Measurements from ENCODE around the gene ZNF438. TPM values are rescaled to one million over a fixed set of nuclear protein-coding genes. Genes with fewer than 3 reads are reported as not detected.

ZNF438 gene
- total and polyA plus RNA-seq, 9 donors: 6.2 to 12.7 (median 7.1) TPM

GRCh38 chr10:31034098-31034909 is 2.6 kb upstream of the ZNF438 start:
- H3K27me3 ChIP-seq: no peaks in the 10 kb centered on the region
- H3K27ac ChIP-seq: no peak overlapping the region
- WGBS, 3 donors: 55 to 63% (median 59%) methylated on average over 2 of the region's 2 CpGs
- TF ChIP-seq CTCF (IDR thresholded peaks at IDR 0.05) (no peak), POLR2A (IDR thresholded peaks at IDR 0.05) (no peak), EP300 (IDR thresholded peaks at IDR 0.05) (no peak)
- H3K4me1 ChIP-seq (ENCODE audit: insufficient read depth): peaks cover 6% of the 10 kb centered on the region
- no peak for DNase-seq
- no peaks in the 10 kb centered on the region for H3K36me3 ChIP-seq
- no peak overlapping the region for H3K4me3 ChIP-seq
- intact Hi-C loops (cut with DNase I): loop anchor here in 2 of 4 donors (5.0 to 10.0 kb wide), 3 partner anchors 100 to 247 kb away; no protein-coding TSS in a partner anchor
- H3K9me3 ChIP-seq: no peaks in the 10 kb centered on the region

GRCh38 chr10:31033147-31033546 is 1.5 kb upstream of the ZNF438 start:
- H3K36me3 ChIP-seq: no peaks in the 10 kb centered on the region
- TF ChIP-seq EP300 (IDR thresholded peaks at IDR 0.05) (no peak), POLR2A (IDR thresholded peaks at IDR 0.05) (no peak), CTCF (IDR thresholded peaks at IDR 0.05) (no peak)
- intact Hi-C loops (cut with DNase I): loop anchor here in 2 of 4 donors (5.0 to 10.0 kb wide), 3 partner anchors 102 to 246 kb away; no protein-coding TSS in a partner anchor
- peaks cover 6% of the 10 kb centered on the region for H3K4me1 ChIP-seq (ENCODE audit: insufficient read depth)
- no peaks in the 10 kb centered on the region for H3K27me3 ChIP-seq
- WGBS, 3 donors: 42 to 56% (median 55%) methylated on average over 6 of the region's 6 CpGs
- H3K27ac ChIP-seq: no peak overlapping the region
- no peaks in the 10 kb centered on the region for H3K9me3 ChIP-seq
- peak overlapping the region; percentile 83 for H3K4me3 ChIP-seq
- no peak for DNase-seq

DNA sequence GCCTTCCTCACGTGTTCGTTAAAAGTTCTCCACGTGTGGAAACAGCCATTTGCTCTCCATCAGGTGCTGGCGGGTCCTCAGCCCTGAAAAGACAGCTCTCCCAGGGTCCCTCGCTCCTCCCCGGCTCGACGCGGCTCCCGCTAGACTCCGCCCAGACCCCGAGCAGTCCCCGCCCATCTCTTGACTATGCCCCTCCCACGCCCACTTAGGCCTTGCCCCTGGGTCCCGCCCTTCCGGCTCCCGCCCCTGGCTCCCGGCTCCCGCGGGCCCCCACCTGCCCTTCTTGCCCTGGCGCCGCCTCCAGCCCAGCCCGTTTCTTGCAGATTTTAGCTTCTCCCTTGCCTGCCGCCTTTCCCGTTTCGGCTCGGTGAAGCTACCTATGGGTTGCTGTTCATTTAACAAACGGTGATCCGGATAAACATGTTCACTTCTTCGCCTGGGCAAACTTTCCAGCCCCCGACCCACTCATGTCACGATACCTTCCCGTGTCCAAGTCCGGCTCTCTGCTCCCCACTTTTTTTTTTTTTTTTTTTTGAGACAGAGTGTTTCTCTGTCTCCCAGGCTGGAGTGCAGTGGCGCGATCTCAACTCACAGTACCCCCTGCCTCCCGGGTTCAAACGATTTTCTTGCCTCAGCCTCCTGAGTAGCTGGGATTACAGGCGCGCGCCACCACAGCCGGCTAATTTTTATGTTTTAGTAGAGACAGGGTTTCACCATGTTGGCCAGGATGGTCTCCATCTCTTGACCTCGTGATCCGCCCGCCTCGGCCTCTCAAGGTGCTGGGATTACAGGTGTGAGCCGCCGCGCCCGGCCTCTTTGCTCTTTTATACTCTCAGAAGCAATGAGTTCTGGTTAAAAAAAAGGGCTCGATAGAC is 830 bp upstream of the ZNF438 start:
- peak overlapping the region; percentile 83 for H3K4me3 ChIP-seq
- WGBS, 3 donors: 22 to 25% (median 25%) methylated on average over 51 of the region's 51 CpGs
- TF ChIP-seq CTCF (IDR thresholded peaks at IDR 0.05) (peak in 1 of 3 donors; percentile 13), POLR2A (IDR thresholded peaks at IDR 0.05) (peak; percentile 71), EP300 (IDR thresholded peaks at IDR 0.05) (no peak)
- no peaks in the 10 kb centered on the region for H3K36me3 ChIP-seq
- peak; percentile 97 to 99 (median 98) for DNase-seq
- intact Hi-C loops (cut with DNase I): loop anchor here in 2 of 4 donors (5.0 to 10.0 kb wide), 3 partner anchors 102 to 245 kb away; no protein-coding TSS in a partner anchor
- H3K27ac ChIP-seq: peak overlapping the region; percentile 93 to 100
- H3K9me3 ChIP-seq: no peaks in the 10 kb centered on the region
- peaks cover 6% of the 10 kb centered on the region for H3K4me1 ChIP-seq (ENCODE audit: insufficient read depth)
- H3K27me3 ChIP-seq: no peaks in the 10 kb centered on the region

DNA sequence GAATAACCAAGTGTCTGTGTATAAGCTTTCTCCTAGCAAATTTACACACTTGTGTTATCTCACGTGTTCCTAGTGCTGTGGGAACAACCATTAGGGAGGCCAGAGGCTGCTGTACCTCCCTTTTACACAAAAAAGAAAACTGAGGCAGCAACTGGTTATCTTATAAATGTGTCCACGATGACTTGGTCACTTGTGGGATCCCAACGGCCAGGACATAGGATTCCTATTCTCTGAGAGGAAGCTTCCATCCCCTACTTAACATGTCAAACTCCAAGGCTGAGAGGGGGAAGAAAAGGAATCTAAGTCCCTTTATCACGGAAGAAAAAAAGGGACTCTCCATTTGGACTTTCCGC is 484 bp downstream of the ZNF438 start:
- TF ChIP-seq EP300 (IDR thresholded peaks at IDR 0.05) (no peak), POLR2A (IDR thresholded peaks at IDR 0.05) (no peak), CTCF (IDR thresholded peaks at IDR 0.05) (no peak)
- Histone ChIP-seq H3K4me1 (ENCODE audit: insufficient read depth) (peaks cover 6% of the 10 kb centered on the region), H3K4me3 (peak overlapping the region; percentile 83), H3K9me3 (no peaks in the 10 kb centered on the region), H3K27ac (peak overlapping the region; percentile 93 to 100), H3K36me3 (no peaks in the 10 kb centered on the region), H3K27me3 (no peaks in the 10 kb centered on the region)
- WGBS, 3 donors: 8 to 12% (median 11%) methylated on average over 5 of the region's 5 CpGs
- peak in 1 of 5 donors; percentile 19 for DNase-seq
- intact Hi-C loops (cut with DNase I): loop anchor here in 2 of 4 donors (5.0 to 10.0 kb wide), 3 partner anchors 104 to 244 kb away; no protein-coding TSS in a partner anchor
